ENCODE results near the gene AVEN. TPM values are rescaled to one million over a fixed set of nuclear protein-coding genes. Genes with fewer than 3 reads are reported as not detected.
"Not testable (repeated sequence)": the region's sequence is repeated elsewhere in the genome, so short reads cannot be mapped to it uniquely, and the experiment has no call there.

Gene AVEN
- total and polyA plus RNA-seq, 2 of the 4 experiments (the other 2 are of a cell fraction) = 9.1 to 17.6 TPM

DNA sequence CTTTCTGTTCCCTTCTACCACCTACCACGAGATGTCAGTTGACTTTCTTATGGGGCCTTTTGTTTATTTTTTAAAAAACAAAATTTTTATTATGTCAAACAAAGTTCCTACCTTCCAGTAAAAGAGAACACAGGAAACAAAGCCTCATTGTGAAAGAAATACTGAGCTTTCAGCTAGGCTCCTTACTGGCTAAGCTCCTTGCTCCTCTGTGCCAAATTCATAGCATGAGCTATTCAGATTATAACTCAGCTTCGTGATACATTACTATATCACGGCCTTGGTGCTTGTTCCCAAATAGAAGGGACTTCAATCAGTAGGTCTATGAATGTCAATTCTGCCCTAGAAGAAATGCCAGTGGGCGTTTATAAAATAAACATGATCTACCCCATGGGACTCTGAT, 216.5 kb downstream of the AVEN start:
- Histone ChIP-seq H4K20me1 (ENCODE audit: insufficient read depth, low read length) (no peaks in the 10 kb centered on the region), H2AK9ac (replicated peaks; ENCODE audit: low read depth, low read length, poor library complexity) (no peak overlapping the region), H3K4me2 (ENCODE audit: low read depth, low read length) (no peak overlapping the region), H4K91ac (ENCODE audit: insufficient read depth, low read depth, low read length) (no peak overlapping the region), H3K4me1 (ENCODE audit: control insufficient read depth, insufficient read depth, low read length) (no peaks in the 10 kb centered on the region), H4K8ac (ENCODE audit: low read depth in 2 of 2, low read length in 2 of 2) (no peak overlapping the region), H3K18ac (ENCODE audit: low read depth, low read length) (no peak overlapping the region), H3K4me3 (ENCODE audit: insufficient read depth, low read depth, low read length) (no peak overlapping the region), H2BK15ac (ENCODE audit: low read depth, low read length) (no peak overlapping the region), H2BK20ac (ENCODE audit: low read depth, low read length) (no peak overlapping the region), H3K79me1 (ENCODE audit: low read depth in 1 of 2, low read length in 2 of 2) (no peaks in the 10 kb centered on the region), H3K36me3 (ENCODE audit: control insufficient read depth, insufficient read depth, low read length) (no peaks in the 10 kb centered on the region), H3K9ac (ENCODE audit: low read depth, low read length) (no peak overlapping the region), H3K56ac (ENCODE audit: extremely low read depth, insufficient read depth, low read length) (no peak overlapping the region), H3K9me1 (ENCODE audit: insufficient read depth, low read length) (no peaks in the 10 kb centered on the region), H3K27me3 (ENCODE audit: control insufficient read depth, insufficient read depth, low read length) (peaks cover 14% of the 10 kb centered on the region), H2BK5ac (ENCODE audit: low read depth, low read length, poor library complexity, severe bottlenecking) (no peak overlapping the region), H3K9me3 (ENCODE audit: control insufficient read depth, insufficient read depth, low read length) (no peaks in the 10 kb centered on the region; the same call in 1 of the 2 replicates), H2BK120ac (ENCODE audit: low read depth, low read length) (no peak overlapping the region), H3K27ac (ENCODE audit: insufficient read depth, low read length) (no peak overlapping the region), H2AFZ (replicated peaks; ENCODE audit: low read length, poor library complexity) (no peak overlapping the region), H4K5ac (ENCODE audit: low read depth, low read length) (no peak overlapping the region), H3K23ac (ENCODE audit: low read depth, low read length) (no peak overlapping the region), H3K14ac (replicated peaks; ENCODE audit: low read depth, low read length) (no peak overlapping the region), H2AK5ac (ENCODE audit: low read depth, low read length) (no peak overlapping the region), H3K4ac (ENCODE audit: low read depth, low read length) (no peak overlapping the region)
- no peak for ATAC-seq (ENCODE audit: low read depth)
- in situ Hi-C loops (cut with MboI; ENCODE audit: low sequenced_read_pairs) = no loop called here
- ChIA-PET CTCF (no interaction called here), POLR2A (ENCODE audit: unreplicated experiment) (no interaction called here)
- TF ChIP-seq NFE2L2 (IDR thresholded peaks at IDR 0.05; ENCODE audit: low read depth, low read length) = no peak
- TF ChIP-seq, protein P1, sequence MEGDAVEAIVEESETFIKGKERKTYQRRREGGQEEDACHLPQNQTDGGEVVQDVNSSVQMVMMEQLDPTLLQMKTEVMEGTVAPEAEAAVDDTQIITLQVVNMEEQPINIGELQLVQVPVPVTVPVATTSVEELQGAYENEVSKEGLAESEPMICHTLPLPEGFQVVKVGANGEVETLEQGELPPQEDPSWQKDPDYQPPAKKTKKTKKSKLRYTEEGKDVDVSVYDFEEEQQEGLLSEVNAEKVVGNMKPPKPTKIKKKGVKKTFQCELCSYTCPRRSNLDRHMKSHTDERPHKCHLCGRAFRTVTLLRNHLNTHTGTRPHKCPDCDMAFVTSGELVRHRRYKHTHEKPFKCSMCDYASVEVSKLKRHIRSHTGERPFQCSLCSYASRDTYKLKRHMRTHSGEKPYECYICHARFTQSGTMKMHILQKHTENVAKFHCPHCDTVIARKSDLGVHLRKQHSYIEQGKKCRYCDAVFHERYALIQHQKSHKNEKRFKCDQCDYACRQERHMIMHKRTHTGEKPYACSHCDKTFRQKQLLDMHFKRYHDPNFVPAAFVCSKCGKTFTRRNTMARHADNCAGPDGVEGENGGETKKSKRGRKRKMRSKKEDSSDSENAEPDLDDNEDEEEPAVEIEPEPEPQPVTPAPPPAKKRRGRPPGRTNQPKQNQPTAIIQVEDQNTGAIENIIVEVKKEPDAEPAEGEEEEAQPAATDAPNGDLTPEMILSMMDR (conservative IDR thresholded peaks at IDR 0.05; ENCODE audit: low read depth, low read length) = no peak
- no peak for TF ChIP-seq CHD1 (IDR thresholded peaks at IDR 0.05; ENCODE audit: low read depth, low read length)
- no peak for TF ChIP-seq RFX5 (IDR thresholded peaks at IDR 0.05; ENCODE audit: low read depth, low read length)
- TF ChIP-seq, protein P2, sequence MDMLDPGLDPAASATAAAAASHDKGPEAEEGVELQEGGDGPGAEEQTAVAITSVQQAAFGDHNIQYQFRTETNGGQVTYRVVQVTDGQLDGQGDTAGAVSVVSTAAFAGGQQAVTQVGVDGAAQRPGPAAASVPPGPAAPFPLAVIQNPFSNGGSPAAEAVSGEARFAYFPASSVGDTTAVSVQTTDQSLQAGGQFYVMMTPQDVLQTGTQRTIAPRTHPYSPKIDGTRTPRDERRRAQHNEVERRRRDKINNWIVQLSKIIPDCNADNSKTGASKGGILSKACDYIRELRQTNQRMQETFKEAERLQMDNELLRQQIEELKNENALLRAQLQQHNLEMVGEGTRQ (IDR thresholded peaks at IDR 0.05; ENCODE audit: low read depth, low read length) = no peak
- TF ChIP-seq SMC3 (IDR thresholded peaks at IDR 0.05; ENCODE audit: low read depth, low read length) = no peak
- dilution Hi-C loops (cut with HindIII; ENCODE audit: low sequenced_read_pairs, unreplicated experiment) = no loop called here
- BruUV-seq (replicated peaks) = no TSS peak
- intact Hi-C loops (cut with micrococcal nuclease) = no loop called here
- 30% methylated on average over 2 of the region's 4 CpGs; no CpG with 5 or more reads in 1 of the 2 experiments for WGBS, 2 experiments (ENCODE audit: extremely low coverage in 2 of 2, insufficient read length in 1 of 2)
- DNase-seq = no peak

DNA sequence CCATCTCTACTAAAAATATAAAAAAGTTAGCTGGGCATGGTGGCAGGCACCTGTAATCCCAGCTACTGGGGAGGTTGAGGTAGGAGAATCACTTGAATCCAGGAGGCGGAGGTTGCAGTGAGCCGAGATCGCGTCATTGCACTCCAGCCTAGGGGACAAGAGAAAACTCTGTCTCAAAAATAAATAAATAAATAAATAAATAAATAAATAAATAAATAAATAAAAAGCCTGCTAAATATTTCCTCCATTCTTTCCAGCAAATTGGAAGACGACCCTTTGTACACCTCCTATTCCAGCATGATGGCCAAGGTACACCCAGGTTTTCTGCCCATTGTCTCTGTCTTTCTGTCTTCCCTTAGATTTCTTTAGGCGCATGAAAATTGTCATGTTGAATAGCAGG, 219.5 kb downstream of the AVEN start:
- intact Hi-C loops (cut with micrococcal nuclease); H2BK5ac ChIP-seq (ENCODE audit: low read depth, low read length, poor library complexity, severe bottlenecking): not testable (repeated sequence)

More for the DNA sequence above, 219.5 kb downstream of the AVEN start:
- H4K91ac ChIP-seq (ENCODE audit: insufficient read depth, low read depth, low read length); H3K9me1 ChIP-seq (ENCODE audit: insufficient read depth, low read length); H3K4me1 ChIP-seq (ENCODE audit: control insufficient read depth, insufficient read depth, low read length); H4K8ac ChIP-seq (ENCODE audit: low read depth in 2 of 2, low read length in 2 of 2); H2BK20ac ChIP-seq (ENCODE audit: low read depth, low read length); H2AK5ac ChIP-seq (ENCODE audit: low read depth, low read length); H3K9me3 ChIP-seq (ENCODE audit: control insufficient read depth, insufficient read depth, low read length); H3K79me1 ChIP-seq (ENCODE audit: low read depth in 1 of 2, low read length in 2 of 2); POLR2A ChIA-PET (ENCODE audit: unreplicated experiment); H4K20me1 ChIP-seq (ENCODE audit: insufficient read depth, low read length); H3K27ac ChIP-seq (ENCODE audit: insufficient read depth, low read length); H3K4me2 ChIP-seq (ENCODE audit: low read depth, low read length); dilution Hi-C loops (cut with HindIII; ENCODE audit: low sequenced_read_pairs, unreplicated experiment); BruUV-seq (replicated peaks); H4K5ac ChIP-seq (ENCODE audit: low read depth, low read length); H3K4ac ChIP-seq (ENCODE audit: low read depth, low read length); H3K36me3 ChIP-seq (ENCODE audit: control insufficient read depth, insufficient read depth, low read length); H3K18ac ChIP-seq (ENCODE audit: low read depth, low read length); H3K9ac ChIP-seq (ENCODE audit: low read depth, low read length); H2BK120ac ChIP-seq (ENCODE audit: low read depth, low read length); H3K14ac ChIP-seq (replicated peaks; ENCODE audit: low read depth, low read length); H3K56ac ChIP-seq (ENCODE audit: extremely low read depth, insufficient read depth, low read length); in situ Hi-C loops (cut with MboI; ENCODE audit: low sequenced_read_pairs); H2AFZ ChIP-seq (replicated peaks; ENCODE audit: low read length, poor library complexity); DNase-seq; H3K4me3 ChIP-seq (ENCODE audit: insufficient read depth, low read depth, low read length); H3K23ac ChIP-seq (ENCODE audit: low read depth, low read length); H2AK9ac ChIP-seq (replicated peaks; ENCODE audit: low read depth, low read length, poor library complexity); CTCF ChIA-PET; H2BK15ac ChIP-seq (ENCODE audit: low read depth, low read length); ATAC-seq (ENCODE audit: low read depth): not testable (repeated sequence)
- peaks cover 14% of the 10 kb centered on the region for H3K27me3 ChIP-seq (ENCODE audit: control insufficient read depth, insufficient read depth, low read length)
- WGBS, 2 experiments (ENCODE audit: extremely low coverage in 2 of 2, insufficient read length in 1 of 2) = no CpG with 5 or more reads among the region's 6 CpGs

Measured in IMR-90 (cell line).